ENCODE results near the gene DDO. TPM values are rescaled to one million over a fixed set of nuclear protein-coding genes. Genes with fewer than 3 reads are reported as not detected.

The DDO gene
- total and polyA plus RNA-seq, 2 of the 4 experiments (the other 2 are of a cell fraction) = 0.15 to 0.18 TPM

DNA sequence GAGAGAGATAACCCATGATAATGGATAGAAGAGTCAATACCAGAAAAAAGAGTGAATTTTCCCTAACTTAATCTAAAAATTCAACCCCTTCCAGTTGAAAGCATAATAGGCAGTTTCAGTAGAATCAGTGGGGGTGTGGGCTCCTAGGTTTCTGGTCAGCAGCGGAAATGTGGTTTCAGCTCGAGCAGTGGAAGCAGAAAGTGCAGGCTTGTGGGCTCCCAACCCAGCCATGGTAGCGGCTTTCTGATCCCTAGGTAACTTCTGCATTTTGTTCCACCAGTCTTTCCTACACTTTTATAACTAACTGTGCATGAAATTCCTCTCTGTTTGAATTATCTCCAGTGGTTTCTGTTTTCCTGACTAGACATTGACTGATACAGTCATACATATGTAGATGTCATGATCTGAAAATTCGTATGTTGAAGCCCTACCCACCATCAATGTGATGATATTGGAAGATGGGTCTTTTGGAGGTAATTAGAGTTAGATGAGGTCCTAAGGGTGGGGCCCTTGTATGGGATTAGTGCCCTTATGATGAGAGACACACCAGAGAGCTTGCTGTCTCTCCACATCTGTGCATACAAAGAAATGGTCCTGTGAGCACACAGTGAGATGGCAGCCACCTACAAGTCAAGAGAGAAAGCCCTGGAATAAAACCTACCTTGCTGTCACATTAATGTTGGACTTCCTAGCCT, 6.5 kb upstream of the DDO start:
- intact Hi-C loops (cut with micrococcal nuclease) (no loop called here), dilution Hi-C loops (cut with HindIII; ENCODE audit: low sequenced_read_pairs, unreplicated experiment) (no loop called here), in situ Hi-C loops (cut with MboI; ENCODE audit: low sequenced_read_pairs) (no loop called here)
- no peaks in the 10 kb centered on the region for H3K36me3 ChIP-seq (ENCODE audit: control insufficient read depth, insufficient read depth, low read length)
- WGBS, 2 experiments (ENCODE audit: extremely low coverage in 2 of 2, insufficient read length in 1 of 2) = no CpG with 5 or more reads among the region's 4 CpGs
- H4K20me1 ChIP-seq (ENCODE audit: insufficient read depth, low read length) = no peaks in the 10 kb centered on the region
- H3K56ac ChIP-seq (ENCODE audit: extremely low read depth, insufficient read depth, low read length) = no peak overlapping the region
- no peak overlapping the region for H3K4ac ChIP-seq (ENCODE audit: low read depth, low read length)
- H2BK120ac ChIP-seq (ENCODE audit: low read depth, low read length) = no peak overlapping the region
- no peak overlapping the region for H2BK5ac ChIP-seq (ENCODE audit: low read depth, low read length, poor library complexity, severe bottlenecking)
- no peak overlapping the region for H2BK15ac ChIP-seq (ENCODE audit: low read depth, low read length)
- H3K4me3 ChIP-seq (ENCODE audit: insufficient read depth, low read depth, low read length) = no peak overlapping the region
- H3K18ac ChIP-seq (ENCODE audit: low read depth, low read length) = no peak overlapping the region
- H2AK9ac ChIP-seq (replicated peaks; ENCODE audit: low read depth, low read length, poor library complexity) = no peak overlapping the region
- DNase-seq (no peak), ATAC-seq (ENCODE audit: low read depth) (no peak)
- no peak overlapping the region for H2BK20ac ChIP-seq (ENCODE audit: low read depth, low read length)
- BruUV-seq (replicated peaks) = no TSS peak
- H3K4me1 ChIP-seq (ENCODE audit: control insufficient read depth, insufficient read depth, low read length) = no peaks in the 10 kb centered on the region
- TF ChIP-seq RAD21 (IDR thresholded peaks at IDR 0.05; ENCODE audit: low read length) (no peak), CHD1 (IDR thresholded peaks at IDR 0.05; ENCODE audit: low read depth, low read length) (no peak), MXI1 (IDR thresholded peaks at IDR 0.05; ENCODE audit: borderline replicate concordance, low read depth, low read length) (no peak), SMC3 (IDR thresholded peaks at IDR 0.05; ENCODE audit: low read depth, low read length) (no peak), MAZ (IDR thresholded peaks at IDR 0.05; ENCODE audit: borderline replicate concordance, low read depth, low read length) (no peak), RFX5 (IDR thresholded peaks at IDR 0.05; ENCODE audit: low read depth, low read length) (no peak), BHLHE40 (IDR thresholded peaks at IDR 0.05; ENCODE audit: low read depth, low read length) (no peak), CEBPB (IDR thresholded peaks at IDR 0.05; ENCODE audit: low read depth, low read length) (no peak), POLR2A (IDR thresholded peaks at IDR 0.05; ENCODE audit: low read depth, low read length) (no peak), FOS (IDR thresholded peaks at IDR 0.05; ENCODE audit: low read depth, low read length) (no peak), RCOR1 (IDR thresholded peaks at IDR 0.05; ENCODE audit: insufficient replicate concordance, low read length) (no peak), MAFK (IDR thresholded peaks at IDR 0.05; ENCODE audit: low read depth, low read length) (no peak)
- TF ChIP-seq, protein P1, sequence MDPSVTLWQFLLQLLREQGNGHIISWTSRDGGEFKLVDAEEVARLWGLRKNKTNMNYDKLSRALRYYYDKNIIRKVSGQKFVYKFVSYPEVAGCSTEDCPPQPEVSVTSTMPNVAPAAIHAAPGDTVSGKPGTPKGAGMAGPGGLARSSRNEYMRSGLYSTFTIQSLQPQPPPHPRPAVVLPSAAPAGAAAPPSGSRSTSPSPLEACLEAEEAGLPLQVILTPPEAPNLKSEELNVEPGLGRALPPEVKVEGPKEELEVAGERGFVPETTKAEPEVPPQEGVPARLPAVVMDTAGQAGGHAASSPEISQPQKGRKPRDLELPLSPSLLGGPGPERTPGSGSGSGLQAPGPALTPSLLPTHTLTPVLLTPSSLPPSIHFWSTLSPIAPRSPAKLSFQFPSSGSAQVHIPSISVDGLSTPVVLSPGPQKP (IDR thresholded peaks at IDR 0.05; ENCODE audit: borderline replicate concordance, low read depth, low read length) = no peak
- TF ChIP-seq, protein P2, sequence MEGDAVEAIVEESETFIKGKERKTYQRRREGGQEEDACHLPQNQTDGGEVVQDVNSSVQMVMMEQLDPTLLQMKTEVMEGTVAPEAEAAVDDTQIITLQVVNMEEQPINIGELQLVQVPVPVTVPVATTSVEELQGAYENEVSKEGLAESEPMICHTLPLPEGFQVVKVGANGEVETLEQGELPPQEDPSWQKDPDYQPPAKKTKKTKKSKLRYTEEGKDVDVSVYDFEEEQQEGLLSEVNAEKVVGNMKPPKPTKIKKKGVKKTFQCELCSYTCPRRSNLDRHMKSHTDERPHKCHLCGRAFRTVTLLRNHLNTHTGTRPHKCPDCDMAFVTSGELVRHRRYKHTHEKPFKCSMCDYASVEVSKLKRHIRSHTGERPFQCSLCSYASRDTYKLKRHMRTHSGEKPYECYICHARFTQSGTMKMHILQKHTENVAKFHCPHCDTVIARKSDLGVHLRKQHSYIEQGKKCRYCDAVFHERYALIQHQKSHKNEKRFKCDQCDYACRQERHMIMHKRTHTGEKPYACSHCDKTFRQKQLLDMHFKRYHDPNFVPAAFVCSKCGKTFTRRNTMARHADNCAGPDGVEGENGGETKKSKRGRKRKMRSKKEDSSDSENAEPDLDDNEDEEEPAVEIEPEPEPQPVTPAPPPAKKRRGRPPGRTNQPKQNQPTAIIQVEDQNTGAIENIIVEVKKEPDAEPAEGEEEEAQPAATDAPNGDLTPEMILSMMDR (conservative IDR thresholded peaks at IDR 0.05; ENCODE audit: low read depth, low read length) = no peak
- H4K8ac ChIP-seq (ENCODE audit: low read depth in 2 of 2, low read length in 2 of 2) = no peak overlapping the region
- POLR2A ChIA-PET (ENCODE audit: unreplicated experiment) = no interaction called here
- no peak overlapping the region for H4K91ac ChIP-seq (ENCODE audit: insufficient read depth, low read depth, low read length)
- no peak overlapping the region for H2AK5ac ChIP-seq (ENCODE audit: low read depth, low read length)
- H4K5ac ChIP-seq (ENCODE audit: low read depth, low read length) = no peak overlapping the region
- no peak overlapping the region for H3K27ac ChIP-seq (ENCODE audit: insufficient read depth, low read length)
- H3K9me1 ChIP-seq (ENCODE audit: insufficient read depth, low read length) = no peaks in the 10 kb centered on the region
- H3K14ac ChIP-seq (replicated peaks; ENCODE audit: low read depth, low read length) = no peak overlapping the region
- H3K27me3 ChIP-seq (ENCODE audit: control insufficient read depth, insufficient read depth, low read length) = peaks cover 4% of the 10 kb centered on the region
- H2AFZ ChIP-seq (replicated peaks; ENCODE audit: low read length, poor library complexity) = no peak overlapping the region
- no peak overlapping the region for H3K4me2 ChIP-seq (ENCODE audit: low read depth, low read length)
- H3K9ac ChIP-seq (ENCODE audit: low read depth, low read length) = no peak overlapping the region
- no peaks in the 10 kb centered on the region for H3K79me1 ChIP-seq (ENCODE audit: low read depth in 1 of 2, low read length in 2 of 2)
- H3K9me3 ChIP-seq (ENCODE audit: control insufficient read depth, insufficient read depth, low read length) = peaks cover 2% of the 10 kb centered on the region
- CTCF ChIA-PET = interaction anchor here (0.5 kb wide), 1 partner anchor 275 kb away, joined by 3 read pairs; no protein-coding TSS in a partner anchor
- H3K23ac ChIP-seq (ENCODE audit: low read depth, low read length) = no peak overlapping the region
